Neutrophil (primary cell): ENCODE results near the gene LPP.

ENCODE experiments used
- H3K27ac ChIP-seq: fragments of 200-600 bp; sonication (generic); 2 replicates; pipeline ENCODE4 v1.5.1; 2016; ENCODE audit warnings: mild to moderate bottlenecking, moderate library complexity
- H3K27me3 ChIP-seq: fragments of 200-600 bp; sonication (generic); 2 replicates; pipeline ENCODE4 v1.6.0; 2016; ENCODE audit warnings: mild to moderate bottlenecking
- H3K36me3 ChIP-seq: fragments of 200-600 bp; sonication (generic); 2 replicates; pipeline ENCODE4 v1.5.1; 2017
- H3K4me1 ChIP-seq, 2 experiments: fragments of 200-600 bp in 1 of 2; sonication (generic) in 1 of 2; 1 replicate in 1 of 2; 2 replicates in 1 of 2; pipeline versions ENCODE4 v1.5.1 to v1.6.1; 2013 to 2016; ENCODE audit warnings: low read depth in 1 of 2, low read length in 1 of 2, mild to moderate bottlenecking in 1 of 2, moderate library complexity in 1 of 2; ENCODE audit not compliant: control insufficient read depth in 1 of 2, insufficient read depth in 1 of 2
- H3K4me3 ChIP-seq, 2 experiments: fragments of 200-600 bp in 1 of 2; sonication (generic) in 1 of 2; 1 replicate in 1 of 2; 2 replicates in 1 of 2; pipeline ENCODE4 v1.5.1; 2013 to 2016; ENCODE audit warnings: low read depth in 1 of 2, low read length in 1 of 2, mild to moderate bottlenecking in 1 of 2, moderate library complexity in 1 of 2
- H3K9me3 ChIP-seq: fragments of 200-600 bp; sonication (generic); 2 replicates; pipeline ENCODE4 v1.5.1; 2016
- CTCF ChIP-seq: fragments of 200-600 bp; sonication (generic); IDR thresholded peaks from 2 replicates; pipeline ENCODE4 v1.5.1; 2016; ENCODE audit warnings: antibody characterized with exemption

The LPP gene

GRCh38 chr3:188135271-188135670 is 18.7 kb upstream of the LPP start:
- TF ChIP-seq CTCF = no peak
- H3K4me1 ChIP-seq = no peaks in the 10 kb centered on the region
- H3K4me3 ChIP-seq = no peak overlapping the region
- no peak overlapping the region for H3K27ac ChIP-seq
- no peaks in the 10 kb centered on the region for H3K36me3 ChIP-seq
- no peaks in the 10 kb centered on the region for H3K9me3 ChIP-seq
- H3K27me3 ChIP-seq = no peaks in the 10 kb centered on the region

GRCh38 chr3:188137051-188137450 is 16.9 kb upstream of the LPP start:
- Histone ChIP-seq H3K36me3 (no peaks in the 10 kb centered on the region), H3K4me3 (no peak overlapping the region), H3K27me3 (no peaks in the 10 kb centered on the region), H3K27ac (no peak overlapping the region), H3K9me3 (no peaks in the 10 kb centered on the region), H3K4me1 (no peaks in the 10 kb centered on the region)
- no peak for TF ChIP-seq CTCF

- H3K4me1 ChIP-seq = no peaks in the 10 kb centered on the region
- no peaks in the 10 kb centered on the region for H3K27me3 ChIP-seq
- no peaks in the 10 kb centered on the region for H3K36me3 ChIP-seq
- TF ChIP-seq CTCF = no peak
- H3K9me3 ChIP-seq = no peaks in the 10 kb centered on the region
- no peak overlapping the region for H3K4me3 ChIP-seq
- H3K27ac ChIP-seq = no peak overlapping the region
Measured at GRCh38 chr3:188139466-188139865, 14.5 kb upstream of the LPP start.

GRCh38 chr3:188146219-188146618 is 7.7 kb upstream of the LPP start:
- Histone ChIP-seq H3K27me3 (no peaks in the 10 kb centered on the region), H3K9me3 (no peaks in the 10 kb centered on the region), H3K36me3 (no peaks in the 10 kb centered on the region), H3K27ac (no peak overlapping the region), H3K4me3 (no peak overlapping the region), H3K4me1 (peaks cover 0 to 14% of the 10 kb centered on the region in 2 experiments)
- TF ChIP-seq CTCF = no peak

- Histone ChIP-seq H3K9me3 (no peaks in the 10 kb centered on the region), H3K27ac (no peak overlapping the region), H3K36me3 (no peaks in the 10 kb centered on the region), H3K4me1 (peaks cover 3 to 23% of the 10 kb centered on the region in 2 experiments), H3K4me3 (no peak overlapping the region), H3K27me3 (no peaks in the 10 kb centered on the region)
- TF ChIP-seq CTCF = no peak
Measured at GRCh38 chr3:188147782-188148181, 6.2 kb upstream of the LPP start.

- Histone ChIP-seq H3K36me3 (no peaks in the 10 kb centered on the region), H3K27ac (peak overlapping the region; percentile 27), H3K9me3 (no peaks in the 10 kb centered on the region), H3K4me3 (no peak overlapping the region), H3K27me3 (no peaks in the 10 kb centered on the region), H3K4me1 (peaks cover 8 to 28% of the 10 kb centered on the region in 2 experiments)
- no peak for TF ChIP-seq CTCF
Measured at GRCh38 chr3:188148318-188148717, 5.6 kb upstream of the LPP start.
